PC-9 (cell line): ENCODE results near the gene CAV1. TPM values are rescaled to one million over a fixed set of nuclear protein-coding genes. Genes with fewer than 3 reads are reported as not detected.
A peak's percentile ranks its signal among the peaks of the same experiment; 100 is the strongest.

ENCODE experiments used
- BruUV-seq: library from RNA; stranded (reverse); fragments of 400-500 nt; replicated peaks from 2 replicates; lab custom pipeline; 2021; lab: Mats Ljungman, UMichigan
- CTCF ChIA-PET: fragments of 300-600 bp; sonication (Branson Sonifier 250); formaldehyde crosslinking; loops from one replicate; lab custom pipeline; 2022; ENCODE audit warnings: antibody characterized with exemption; lab: Charles Lee
- POLR2A ChIA-PET: fragments of 300-600 bp; sonication (Branson Sonifier 250); formaldehyde crosslinking; loops from one replicate; lab custom pipeline; 2022; ENCODE audit warnings: antibody characterized with exemption; ENCODE audit not compliant: unreplicated experiment; lab: Charles Lee
- DNase-seq, 2 experiments: peaks; one replicate each; pipeline versions ENCODE4 v3.0.0 to v3.0.0-alpha.2; 2015 to 2022; ENCODE audit warnings: mixed read lengths in 1 of 2
- H2AFZ ChIP-seq: fragments of 200-600 bp; sonication (generic); 2 replicates; pipeline ENCODE4 v1.8.1; 2017; ENCODE audit warnings: antibody characterized with exemption
- H3F3A ChIP-seq: fragments of 200-600 bp; sonication (generic); 2 replicates; pipeline ENCODE4 v1.8.1; 2017; ENCODE audit warnings: antibody characterized with exemption, mild to moderate bottlenecking, low read depth; ENCODE audit not compliant: insufficient read depth
- H3K27ac ChIP-seq: fragments of 200-600 bp; sonication (generic); 2 replicates; pipeline ENCODE4 v1.6.1; 2016; ENCODE audit warnings: mixed run types
- H3K27me3 ChIP-seq: fragments of 200-600 bp; sonication (generic); 2 replicates; pipeline ENCODE4 v1.6.1; 2016; ENCODE audit warnings: low read depth, mixed run types; ENCODE audit not compliant: insufficient read depth
- H3K36me3 ChIP-seq: fragments of 200-600 bp; sonication (generic); 2 replicates; pipeline ENCODE4 v1.6.1; 2016; ENCODE audit warnings: low read depth, mixed run types
- H3K4me1 ChIP-seq: fragments of 200-600 bp; sonication (generic); replicated peaks from 2 replicates; pipeline ENCODE4 v1.6.1; 2016; ENCODE audit warnings: mixed run types; ENCODE audit not compliant: insufficient read depth
- H3K4me2 ChIP-seq: fragments of 200-600 bp; sonication (generic); 2 replicates; pipeline ENCODE4 v1.6.1; 2017; ENCODE audit warnings: mixed run types
- H3K4me3 ChIP-seq: fragments of 200-600 bp; sonication (generic); 2 replicates; pipeline ENCODE4 v1.6.1; 2016; ENCODE audit warnings: mixed run types
- H3K79me2 ChIP-seq: fragments of 200-600 bp; sonication (generic); 2 replicates; pipeline ENCODE4 v1.6.1; 2017; ENCODE audit warnings: low read depth, mixed run types
- H3K9me2 ChIP-seq: fragments of 200-600 bp; sonication (generic); 2 replicates; pipeline ENCODE4 v1.8.1; 2017; ENCODE audit warnings: mild to moderate bottlenecking; ENCODE audit not compliant: insufficient read depth
- H3K9me3 ChIP-seq: fragments of 200-600 bp; sonication (generic); 2 replicates; pipeline ENCODE4 v1.8.1; 2016; ENCODE audit warnings: low read depth; ENCODE audit not compliant: insufficient read depth
- H4K20me1 ChIP-seq: fragments of 200-600 bp; sonication (generic); 2 replicates; pipeline ENCODE4 v1.8.1; 2017; ENCODE audit not compliant: insufficient read depth
- CTCF ChIP-seq: fragments of 200-600 bp; sonication (generic); conservative IDR thresholded peaks from 2 replicates; pipeline ENCODE4 v1.6.1; 2017; ENCODE audit warnings: mixed run types, antibody characterized with exemption, mild to moderate bottlenecking, moderate library complexity
- EZH2 ChIP-seq: fragments of 200-600 bp; sonication (generic); IDR thresholded peaks from 2 replicates; pipeline ENCODE4 v1.8.0; 2017; ENCODE audit warnings: antibody characterized with exemption, low read depth
- intact Hi-C: fragments of 100-400 bp; cut with micrococcal nuclease; formaldehyde crosslinking; loops from one replicate; pipeline ENCODE4 v1.10.0; 2022; ENCODE audit not compliant: unreplicated experiment
- total RNA-seq: library from RNA; stranded (reverse); gene quantifications from 2 replicates; pipeline ENCODE4 v1.2.3, GENCODE V29; 2021

Gene CAV1
- total RNA-seq, 1 experiment from 2014 or later: 1,077 TPM

DNA sequence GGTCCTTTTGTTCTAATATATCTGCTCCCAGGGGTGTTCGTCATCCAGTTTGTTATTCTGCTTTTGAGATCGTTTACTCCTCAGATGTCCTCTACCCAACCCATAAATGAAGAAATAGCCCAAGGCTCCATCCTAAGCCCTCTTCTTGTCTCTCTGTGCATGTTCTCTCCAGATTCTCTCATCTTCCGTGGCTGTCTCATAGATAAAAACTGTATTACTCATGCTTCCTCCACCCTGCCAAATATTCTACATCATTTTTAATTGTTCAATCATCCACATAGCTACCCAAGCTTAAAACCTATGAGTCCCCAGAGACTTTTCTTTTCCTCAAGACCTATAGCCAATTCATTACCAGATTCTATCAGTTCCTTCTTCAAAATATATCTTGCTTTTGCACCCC lies 44.9 kb downstream of the CAV1 start:
- BruUV-seq: no TSS peak
- CTCF ChIA-PET: no interaction called here
- intact Hi-C loops: no loop called here
- H3K79me2 ChIP-seq: no peaks in the 10 kb centered on the region
- TF ChIP-seq CTCF: no peak
- no peak for TF ChIP-seq EZH2
- no peak overlapping the region for H3K4me2 ChIP-seq
- H3K9me2 ChIP-seq: no peaks in the 10 kb centered on the region
- H3K36me3 ChIP-seq: no peaks in the 10 kb centered on the region
- POLR2A ChIA-PET: interaction anchor here (0.6 kb wide), 2 partner anchors 310 to 558 kb away, joined by 5 to 10 read pairs; no protein-coding TSS in a partner anchor
- 0 out of 2 replicates have a peak, but pooled peaks cover 13% of the 10 kb centered on the region for H3F3A ChIP-seq
- H3K27ac ChIP-seq: no peak overlapping the region
- no peak overlapping the region for H3K4me3 ChIP-seq
- H2AFZ ChIP-seq: no peak overlapping the region
- H3K27me3 ChIP-seq: no peaks in the 10 kb centered on the region
- H4K20me1 ChIP-seq: no peaks in the 10 kb centered on the region
- H3K9me3 ChIP-seq: no peaks in the 10 kb centered on the region; the same call in 1 of the 2 replicates
- DNase-seq: no peak
- peaks cover 23% of the 10 kb centered on the region for H3K4me1 ChIP-seq

GRCh38 chr7:116570306-116570705 lies 45.5 kb downstream of the CAV1 start:
- H3K79me2 ChIP-seq: no peaks in the 10 kb centered on the region
- no peak for DNase-seq
- no peaks in the 10 kb centered on the region for H3K27me3 ChIP-seq
- peaks cover 23% of the 10 kb centered on the region for H3K4me1 ChIP-seq
- no peak overlapping the region for H3K4me2 ChIP-seq
- intact Hi-C loops: no loop called here
- no peak for TF ChIP-seq CTCF
- no peak for TF ChIP-seq EZH2
- H3K27ac ChIP-seq: no peak overlapping the region
- BruUV-seq: no TSS peak
- CTCF ChIA-PET: interaction anchor here (1.0 to 1.2 kb wide), 2 partner anchors 10 to 241 kb away, joined by 3 read pairs; no protein-coding TSS in a partner anchor
- H3K9me2 ChIP-seq: no peaks in the 10 kb centered on the region
- H3K9me3 ChIP-seq: no peaks in the 10 kb centered on the region; the same call in 1 of the 2 replicates
- H3K4me3 ChIP-seq: no peak overlapping the region
- H3F3A ChIP-seq: 0 out of 2 replicates have a peak, but pooled peaks cover 13% of the 10 kb centered on the region
- H2AFZ ChIP-seq: no peak overlapping the region
- POLR2A ChIA-PET: interaction anchor here (0.5 to 0.6 kb wide), 5 partner anchors 73 to 557 kb away, joined by 5 to 26 read pairs (median 9); no protein-coding TSS in a partner anchor
- no peaks in the 10 kb centered on the region for H4K20me1 ChIP-seq
- no peaks in the 10 kb centered on the region for H3K36me3 ChIP-seq

DNA sequence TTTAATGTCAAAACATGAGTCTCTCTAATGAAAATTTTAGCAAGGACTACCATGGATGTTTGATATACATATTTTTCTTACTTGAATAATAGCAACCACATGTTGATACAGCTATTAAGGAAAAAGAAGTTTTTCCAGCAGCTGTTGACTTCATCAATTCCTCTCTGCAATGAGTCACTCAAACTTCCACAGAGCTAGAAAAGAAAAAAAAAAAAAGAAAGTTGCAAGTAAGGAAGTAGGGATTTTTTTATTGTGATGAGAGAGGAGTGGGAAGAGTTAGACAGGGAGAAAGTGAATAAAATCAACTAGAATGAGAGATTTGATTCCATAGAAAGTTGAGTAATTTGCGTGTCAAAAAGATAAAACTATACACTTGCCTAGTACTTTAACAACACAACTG lies 46.2 kb downstream of the CAV1 start:
- H3K27me3 ChIP-seq: no peaks in the 10 kb centered on the region
- TF ChIP-seq CTCF: no peak
- no peak for TF ChIP-seq EZH2
- H3K79me2 ChIP-seq: no peaks in the 10 kb centered on the region
- H3K9me2 ChIP-seq: no peaks in the 10 kb centered on the region
- ChIA-PET CTCF (interaction anchor here (0.6 to 1.2 kb wide), 3 partner anchors 10 to 1577 kb away, joined by 3 to 7 read pairs (median 3); no protein-coding TSS in a partner anchor), POLR2A (interaction anchor here (0.5 to 0.6 kb wide), 7 partner anchors 27 to 1600 kb away, joined by 3 to 26 read pairs (median 9); partner anchors contain the start of gene TES)
- intact Hi-C loops: no loop called here
- 0 out of 2 replicates have a peak, but pooled peaks cover 13% of the 10 kb centered on the region for H3F3A ChIP-seq
- no peaks in the 10 kb centered on the region for H3K36me3 ChIP-seq
- H3K27ac ChIP-seq: peak overlapping the region; percentile 45
- no peak overlapping the region for H3K4me3 ChIP-seq
- peak overlapping the region; percentile 30 for H3K4me2 ChIP-seq
- peaks cover 23% of the 10 kb centered on the region for H3K4me1 ChIP-seq
- H4K20me1 ChIP-seq: no peaks in the 10 kb centered on the region
- no peaks in the 10 kb centered on the region; the same call in 1 of the 2 replicates for H3K9me3 ChIP-seq
- DNase-seq: peak in 1 of 2 experiments; percentile 66
- BruUV-seq: no TSS peak
- H2AFZ ChIP-seq: no peak overlapping the region; the same call in 1 of the 2 replicates
